ENCODE measurements around the gene STXBP6. TPM values are rescaled to one million over a fixed set of nuclear protein-coding genes. Genes with fewer than 3 reads are reported as not detected.

Gene STXBP6
- total and polyA plus RNA-seq, 2 of the 13 experiments (the other 11 are each of a cell fraction or from before 2014, with no cell fraction given): 35.3 to 42.8 TPM

DNA sequence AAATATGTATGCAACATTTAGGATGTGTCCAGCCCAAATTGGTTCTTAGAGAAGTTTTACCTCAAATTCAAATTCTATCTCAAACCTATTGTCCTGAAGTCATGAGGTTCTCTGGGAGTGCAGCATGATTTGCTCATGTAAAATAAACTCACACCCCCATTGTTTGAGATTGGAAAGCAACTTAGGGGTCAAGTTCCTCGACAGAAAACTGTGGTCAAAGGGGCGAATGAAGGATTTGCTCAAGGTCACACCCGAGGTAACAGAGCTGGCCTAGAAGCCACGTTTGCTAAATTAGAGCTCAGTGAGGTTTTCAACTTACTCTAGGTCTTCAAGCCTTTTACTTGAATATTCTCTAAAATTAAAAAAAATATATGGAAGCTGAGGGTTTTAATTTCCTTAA lies 218.3 kb downstream of the STXBP6 start (continued):
- TF ChIP-seq SOX6 (IDR thresholded peaks at IDR 0.05) (no peak), SOX6 (CRISPR knock-in tag; IDR thresholded peaks at IDR 0.05) (peak; percentile 65), SRSF1 (optimal IDR thresholded peaks at IDR 0.05; ENCODE audit: low read depth, low read length) (no peak), RARA (CRISPR knock-in tag; IDR thresholded peaks at IDR 0.05) (peak; percentile 96), ZMYM4 (CRISPR knock-in tag; IDR thresholded peaks at IDR 0.05) (peak; percentile 81), CSRNP1 (CRISPR knock-in tag; IDR thresholded peaks at IDR 0.05) (no peak), NFKBIZ (CRISPR knock-in tag; IDR thresholded peaks at IDR 0.05) (no peak), ZKSCAN8 (CRISPR knock-in tag; IDR thresholded peaks at IDR 0.05; ENCODE audit: borderline replicate concordance) (no peak), HNF1A (IDR thresholded peaks at IDR 0.05; ENCODE audit: low read depth) (no peak), HNF1A (CRISPR knock-in tag; IDR thresholded peaks at IDR 0.05; ENCODE audit: borderline replicate concordance) (no peak), POLR2AphosphoS5 (IDR thresholded peaks at IDR 0.05; ENCODE audit: low read depth, low read length) (no peak), BCL6 (CRISPR knock-in tag; IDR thresholded peaks at IDR 0.05) (peak; percentile 99), SOX5 (CRISPR knock-in tag; IDR thresholded peaks at IDR 0.05; ENCODE audit: borderline replicate concordance) (peak; percentile 8; the same call in 1 of the 2 replicates), FOXA3 (CRISPR knock-in tag; IDR thresholded peaks at IDR 0.05) (peak; percentile 24; the same call in 1 of the 2 replicates), THAP8 (CRISPR knock-in tag; IDR thresholded peaks at IDR 0.05; ENCODE audit: borderline replicate concordance) (no peak), ZFY (CRISPR knock-in tag; IDR thresholded peaks at IDR 0.05) (no peak)
- TF ChIP-seq, protein P1, sequence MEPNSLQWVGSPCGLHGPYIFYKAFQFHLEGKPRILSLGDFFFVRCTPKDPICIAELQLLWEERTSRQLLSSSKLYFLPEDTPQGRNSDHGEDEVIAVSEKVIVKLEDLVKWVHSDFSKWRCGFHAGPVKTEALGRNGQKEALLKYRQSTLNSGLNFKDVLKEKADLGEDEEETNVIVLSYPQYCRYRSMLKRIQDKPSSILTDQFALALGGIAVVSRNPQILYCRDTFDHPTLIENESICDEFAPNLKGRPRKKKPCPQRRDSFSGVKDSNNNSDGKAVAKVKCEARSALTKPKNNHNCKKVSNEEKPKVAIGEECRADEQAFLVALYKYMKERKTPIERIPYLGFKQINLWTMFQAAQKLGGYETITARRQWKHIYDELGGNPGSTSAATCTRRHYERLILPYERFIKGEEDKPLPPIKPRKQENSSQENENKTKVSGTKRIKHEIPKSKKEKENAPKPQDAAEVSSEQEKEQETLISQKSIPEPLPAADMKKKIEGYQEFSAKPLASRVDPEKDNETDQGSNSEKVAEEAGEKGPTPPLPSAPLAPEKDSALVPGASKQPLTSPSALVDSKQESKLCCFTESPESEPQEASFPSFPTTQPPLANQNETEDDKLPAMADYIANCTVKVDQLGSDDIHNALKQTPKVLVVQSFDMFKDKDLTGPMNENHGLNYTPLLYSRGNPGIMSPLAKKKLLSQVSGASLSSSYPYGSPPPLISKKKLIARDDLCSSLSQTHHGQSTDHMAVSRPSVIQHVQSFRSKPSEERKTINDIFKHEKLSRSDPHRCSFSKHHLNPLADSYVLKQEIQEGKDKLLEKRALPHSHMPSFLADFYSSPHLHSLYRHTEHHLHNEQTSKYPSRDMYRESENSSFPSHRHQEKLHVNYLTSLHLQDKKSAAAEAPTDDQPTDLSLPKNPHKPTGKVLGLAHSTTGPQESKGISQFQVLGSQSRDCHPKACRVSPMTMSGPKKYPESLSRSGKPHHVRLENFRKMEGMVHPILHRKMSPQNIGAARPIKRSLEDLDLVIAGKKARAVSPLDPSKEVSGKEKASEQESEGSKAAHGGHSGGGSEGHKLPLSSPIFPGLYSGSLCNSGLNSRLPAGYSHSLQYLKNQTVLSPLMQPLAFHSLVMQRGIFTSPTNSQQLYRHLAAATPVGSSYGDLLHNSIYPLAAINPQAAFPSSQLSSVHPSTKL (CRISPR knock-in tag; IDR thresholded peaks at IDR 0.05): peak; percentile 59
- TF ChIP-seq, protein P2, sequence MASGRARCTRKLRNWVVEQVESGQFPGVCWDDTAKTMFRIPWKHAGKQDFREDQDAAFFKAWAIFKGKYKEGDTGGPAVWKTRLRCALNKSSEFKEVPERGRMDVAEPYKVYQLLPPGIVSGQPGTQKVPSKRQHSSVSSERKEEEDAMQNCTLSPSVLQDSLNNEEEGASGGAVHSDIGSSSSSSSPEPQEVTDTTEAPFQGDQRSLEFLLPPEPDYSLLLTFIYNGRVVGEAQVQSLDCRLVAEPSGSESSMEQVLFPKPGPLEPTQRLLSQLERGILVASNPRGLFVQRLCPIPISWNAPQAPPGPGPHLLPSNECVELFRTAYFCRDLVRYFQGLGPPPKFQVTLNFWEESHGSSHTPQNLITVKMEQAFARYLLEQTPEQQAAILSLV (CRISPR knock-in tag; IDR thresholded peaks at IDR 0.05; ENCODE audit: borderline replicate concordance): no peak

Data from HepG2 (cell line).